ENCODE measurements around the gene PACS1. TPM values are rescaled to one million over a fixed set of nuclear protein-coding genes. Genes with fewer than 3 reads are reported as not detected.

Gene PACS1
- polyA plus RNA-seq, 3 donors: 8.1 to 36.8 (median 12.4) TPM

- no peaks in the 10 kb centered on the region for H3K27me3 ChIP-seq (ENCODE audit: control insufficient read depth in 2 of 2, insufficient read depth in 2 of 2, low read length in 2 of 2)
Observed at GRCh38 chr11:66131937-66132632, 62.0 kb downstream of the PACS1 start.

GRCh38 chr11:66133216-66133775 is 63.2 kb downstream of the PACS1 start:
- WGBS (ENCODE audit: insufficient coverage): 69% methylated on average over 3 of the region's 6 CpGs
- H3K4me2 ChIP-seq (replicated peaks; ENCODE audit: extremely low read depth, low read length, poor library complexity, severe bottlenecking): no peak overlapping the region

More at GRCh38 chr11:66131937-66132632, 62.0 kb downstream of the PACS1 start:
- no peak overlapping the region for H3K4me3 Mint-ChIP-seq
- H3K4me2 ChIP-seq (replicated peaks; ENCODE audit: extremely low read depth, low read length, poor library complexity, severe bottlenecking): no peak overlapping the region
- peak overlapping the region in 1 of 7 donors; percentile 25 for H3K27ac Mint-ChIP-seq
- H3K27me3 Mint-ChIP-seq (ENCODE audit: low read depth in 3 of 3): peaks cover 0 to 2% (median 2%) of the 10 kb centered on the region in 3 donors
- no peak overlapping the region for H3K4me3 ChIP-seq (replicated peaks in 1 of 3; ENCODE audit: low read depth in 2 of 3, low read length in 3 of 3)
- intact Hi-C loops (cut with micrococcal nuclease): loop anchor here (5.0 kb wide), 2 partner anchors 60 to 65 kb away; partner anchors contain the start of gene PACS1 (in 1 of the 2)
- H3K4me1 ChIP-seq (ENCODE audit: control insufficient read depth in 1 of 2, insufficient read depth in 2 of 2, low read length in 2 of 2): peaks cover 7 to 8% of the 10 kb centered on the region in 2 donors
- H3K27ac ChIP-seq (ENCODE audit: low read depth in 1 of 2, low read length in 2 of 2): no peak overlapping the region
- no peak overlapping the region for H3K9ac ChIP-seq (ENCODE audit: insufficient read depth, low read length, poor library complexity, severe bottlenecking)
- WGBS (ENCODE audit: insufficient coverage): 67% methylated on average over 1 of the region's 7 CpGs
- H4K20me1 ChIP-seq (ENCODE audit: insufficient read depth, low read length): peaks cover 13% of the 10 kb centered on the region
- H3K36me3 ChIP-seq (replicated peaks in 1 of 2; ENCODE audit: control insufficient read depth in 1 of 2, insufficient read depth in 2 of 2, low read length in 2 of 2): no peaks in the 10 kb centered on the region
- peaks cover 13% of the 10 kb centered on the region for H3K79me2 ChIP-seq (ENCODE audit: insufficient read depth, low read length)
- peaks cover 21% of the 10 kb centered on the region for H3K4me1 Mint-ChIP-seq
- H2AFZ ChIP-seq (ENCODE audit: insufficient read depth, low read depth, low read length, poor library complexity, severe bottlenecking): no peak overlapping the region
- H3K9me3 ChIP-seq (replicated peaks in 1 of 2; ENCODE audit: control insufficient read depth in 1 of 2, insufficient read depth in 1 of 2, low read length in 2 of 2): no peaks in the 10 kb centered on the region
- peaks cover 7 to 9% of the 10 kb centered on the region in 2 donors for H3K36me3 Mint-ChIP-seq
- TF ChIP-seq, protein P1, sequence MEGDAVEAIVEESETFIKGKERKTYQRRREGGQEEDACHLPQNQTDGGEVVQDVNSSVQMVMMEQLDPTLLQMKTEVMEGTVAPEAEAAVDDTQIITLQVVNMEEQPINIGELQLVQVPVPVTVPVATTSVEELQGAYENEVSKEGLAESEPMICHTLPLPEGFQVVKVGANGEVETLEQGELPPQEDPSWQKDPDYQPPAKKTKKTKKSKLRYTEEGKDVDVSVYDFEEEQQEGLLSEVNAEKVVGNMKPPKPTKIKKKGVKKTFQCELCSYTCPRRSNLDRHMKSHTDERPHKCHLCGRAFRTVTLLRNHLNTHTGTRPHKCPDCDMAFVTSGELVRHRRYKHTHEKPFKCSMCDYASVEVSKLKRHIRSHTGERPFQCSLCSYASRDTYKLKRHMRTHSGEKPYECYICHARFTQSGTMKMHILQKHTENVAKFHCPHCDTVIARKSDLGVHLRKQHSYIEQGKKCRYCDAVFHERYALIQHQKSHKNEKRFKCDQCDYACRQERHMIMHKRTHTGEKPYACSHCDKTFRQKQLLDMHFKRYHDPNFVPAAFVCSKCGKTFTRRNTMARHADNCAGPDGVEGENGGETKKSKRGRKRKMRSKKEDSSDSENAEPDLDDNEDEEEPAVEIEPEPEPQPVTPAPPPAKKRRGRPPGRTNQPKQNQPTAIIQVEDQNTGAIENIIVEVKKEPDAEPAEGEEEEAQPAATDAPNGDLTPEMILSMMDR (IDR thresholded peaks at IDR 0.05): no peak
- no peak for DNase-seq
- peaks cover 0 to 2% (median 0%) of the 10 kb centered on the region in 7 donors for H3K9me3 Mint-ChIP-seq

More at GRCh38 chr11:66133216-66133775, 63.2 kb downstream of the PACS1 start:
- Mint-ChIP-seq H3K36me3 (peaks cover 5 to 7% of the 10 kb centered on the region in 2 donors), H3K4me3 (no peak overlapping the region), H3K27me3 (ENCODE audit: low read depth in 3 of 3) (peaks cover 0 to 2% (median 2%) of the 10 kb centered on the region in 3 donors), H3K27ac (no peak overlapping the region), H3K4me1 (peaks cover 17% of the 10 kb centered on the region), H3K9me3 (peaks cover 0 to 2% (median 0%) of the 10 kb centered on the region in 7 donors)
- Histone ChIP-seq H3K79me2 (ENCODE audit: insufficient read depth, low read length) (peaks cover 6% of the 10 kb centered on the region), H3K4me1 (ENCODE audit: control insufficient read depth in 1 of 2, insufficient read depth in 2 of 2, low read length in 2 of 2) (no peaks in the 10 kb centered on the region), H3K27ac (ENCODE audit: low read depth in 1 of 2, low read length in 2 of 2) (no peak overlapping the region), H3K9me3 (replicated peaks in 1 of 2; ENCODE audit: control insufficient read depth in 1 of 2, insufficient read depth in 1 of 2, low read length in 2 of 2) (no peaks in the 10 kb centered on the region), H2AFZ (ENCODE audit: insufficient read depth, low read depth, low read length, poor library complexity, severe bottlenecking) (no peak overlapping the region), H4K20me1 (ENCODE audit: insufficient read depth, low read length) (peaks cover 21% of the 10 kb centered on the region), H3K27me3 (ENCODE audit: control insufficient read depth in 2 of 2, insufficient read depth in 2 of 2, low read length in 2 of 2) (no peaks in the 10 kb centered on the region), H3K9ac (ENCODE audit: insufficient read depth, low read length, poor library complexity, severe bottlenecking) (no peak overlapping the region), H3K4me3 (replicated peaks in 1 of 3; ENCODE audit: low read depth in 2 of 3, low read length in 3 of 3) (no peak overlapping the region), H3K36me3 (replicated peaks in 1 of 2; ENCODE audit: control insufficient read depth in 1 of 2, insufficient read depth in 2 of 2, low read length in 2 of 2) (no peaks in the 10 kb centered on the region)
- TF ChIP-seq, protein P1 (IDR thresholded peaks at IDR 0.05): no peak
- no peak for DNase-seq
- intact Hi-C loops (cut with micrococcal nuclease): loop anchor here (5.0 kb wide), 2 partner anchors 61 to 66 kb away; partner anchors contain the start of gene PACS1 (in 1 of the 2)
